GM18511 (cell line): Measurements from ENCODE around the gene TMEM141.
A peak's percentile ranks its signal among the peaks of the same experiment; 100 is the strongest.
"Not testable (repeated sequence)": the region's sequence is repeated elsewhere in the genome, so short reads cannot be mapped to it uniquely, and the experiment has no call there.

Experiments used
- ATAC-seq: cut with Tn5 transposase; IDR thresholded peaks from one replicate; pipeline ENCODE4 v1.9.1; 2021; ENCODE audit warnings: mild to moderate bottlenecking, moderate library complexity; ENCODE audit not compliant: unreplicated experiment

TMEM141 gene

GRCh38 chr9:136831002-136831719 lies 40.0 kb downstream of the TMEM141 start:
- ATAC-seq = no peak

GRCh38 chr9:136831720-136832104 lies 40.6 kb downstream of the TMEM141 start:
- ATAC-seq = no peak

- no peak for ATAC-seq
Measured at GRCh38 chr9:136832581-136832980, 41.4 kb downstream of the TMEM141 start.

DNA sequence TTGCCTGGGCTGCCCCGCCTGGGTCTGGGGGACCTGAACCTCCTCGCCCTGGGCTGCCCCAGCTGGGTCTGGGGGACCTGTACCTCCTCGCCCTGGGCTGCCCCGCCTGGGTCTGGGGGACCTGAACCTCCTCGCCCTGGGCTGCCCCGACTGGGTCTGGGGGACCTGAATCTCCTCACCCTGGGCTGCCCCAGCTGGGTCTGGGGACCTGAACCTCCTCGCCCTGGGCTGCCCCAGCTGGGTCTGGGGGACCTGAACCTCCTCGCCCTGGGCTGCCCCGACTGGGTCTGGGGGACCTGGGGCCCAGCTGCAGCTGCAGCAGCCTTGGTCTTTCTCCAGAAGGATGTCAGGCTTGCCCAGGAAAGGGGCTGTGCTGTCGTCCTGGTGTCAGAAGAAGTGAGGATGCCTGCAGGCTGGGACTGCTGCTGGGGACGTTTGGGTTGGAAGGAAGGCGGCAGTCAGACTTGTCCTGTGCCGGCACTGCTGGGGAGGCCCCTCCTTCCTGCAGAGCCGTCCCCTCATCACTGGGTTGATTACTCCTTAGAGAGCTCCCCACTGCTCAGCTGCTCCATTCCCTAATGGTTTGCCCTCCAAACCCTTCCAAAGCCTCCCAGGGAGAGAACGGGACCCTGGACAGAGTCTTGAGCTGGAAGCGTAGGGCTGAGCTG lies 42.4 kb downstream of the TMEM141 start:
- not testable (repeated sequence) for ATAC-seq

DNA sequence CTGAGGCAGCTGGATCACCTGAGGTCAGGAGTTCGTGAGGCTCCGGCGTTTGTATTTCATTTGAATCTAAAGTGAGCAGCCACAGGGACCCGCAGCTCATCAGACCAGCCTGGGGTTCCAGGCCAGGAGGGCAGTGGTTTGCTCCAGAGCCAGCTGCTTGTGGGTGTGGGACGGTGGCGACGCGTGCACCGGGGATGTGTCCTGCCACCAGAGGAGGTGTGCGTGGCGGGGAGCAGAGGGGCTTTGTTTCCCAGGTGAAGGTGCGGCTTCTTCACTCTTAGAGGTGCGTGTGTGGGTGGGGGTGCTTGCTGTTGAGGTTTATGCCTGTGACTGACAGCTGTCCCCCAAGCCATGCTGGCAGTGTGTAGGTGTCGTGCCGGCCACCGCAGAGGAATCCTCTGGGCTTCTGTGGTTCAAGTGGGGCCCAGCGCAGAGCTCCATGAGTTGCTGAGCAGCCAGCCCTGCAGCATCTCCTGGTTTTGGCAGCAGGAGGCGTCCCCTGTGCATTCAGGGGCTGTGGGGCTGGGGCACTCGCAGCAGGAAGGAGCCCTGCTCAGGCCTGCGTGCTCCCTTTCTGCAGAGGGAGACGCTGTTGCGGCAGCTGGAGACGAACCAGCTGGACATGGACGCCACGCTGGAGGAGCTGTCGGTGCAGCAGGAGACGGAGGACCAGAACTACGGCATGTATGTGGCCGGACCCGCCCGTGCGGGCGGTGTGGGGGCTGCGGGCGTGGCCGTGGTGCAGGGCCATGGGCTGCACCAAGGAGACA lies 44.2 kb downstream of the TMEM141 start:
- ATAC-seq = no peak

GRCh38 chr9:136835932-136836904 lies 45.1 kb downstream of the TMEM141 start:
- no peak for ATAC-seq

DNA sequence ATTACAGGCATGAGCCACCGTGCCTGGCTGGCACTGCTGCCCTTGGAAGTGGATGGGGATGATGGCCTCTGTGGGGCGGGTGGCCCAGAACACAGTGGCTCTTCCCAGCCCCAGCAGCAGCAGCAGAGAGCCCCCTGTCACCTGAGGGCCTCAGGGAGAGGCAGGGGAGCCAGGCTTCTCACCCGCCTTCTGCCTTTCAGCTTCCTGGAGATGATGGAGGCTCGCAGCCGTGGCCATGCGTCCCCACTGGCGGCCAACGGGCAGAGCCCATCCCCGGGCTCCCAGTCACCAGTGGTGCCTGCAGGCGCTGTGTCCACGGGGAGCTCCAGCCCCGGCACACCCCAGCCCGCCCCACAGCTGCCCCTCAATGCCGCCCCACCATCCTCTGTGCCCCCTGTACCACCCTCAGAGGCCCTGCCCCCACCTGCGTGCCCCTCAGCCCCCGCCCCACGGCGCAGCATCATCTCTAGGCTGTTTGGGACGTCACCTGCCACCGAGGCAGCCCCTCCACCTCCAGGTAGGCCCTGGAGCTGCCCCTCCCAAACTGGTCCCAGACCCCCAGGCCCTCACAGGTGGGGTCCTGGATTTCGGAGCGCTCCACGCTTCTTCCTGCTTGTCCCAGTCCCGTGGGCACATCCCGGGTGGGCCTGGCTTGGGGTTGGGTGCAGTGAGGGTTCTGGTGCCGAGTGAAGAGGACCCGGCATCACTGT lies 46.2 kb downstream of the TMEM141 start:
- ATAC-seq = no peak

DNA sequence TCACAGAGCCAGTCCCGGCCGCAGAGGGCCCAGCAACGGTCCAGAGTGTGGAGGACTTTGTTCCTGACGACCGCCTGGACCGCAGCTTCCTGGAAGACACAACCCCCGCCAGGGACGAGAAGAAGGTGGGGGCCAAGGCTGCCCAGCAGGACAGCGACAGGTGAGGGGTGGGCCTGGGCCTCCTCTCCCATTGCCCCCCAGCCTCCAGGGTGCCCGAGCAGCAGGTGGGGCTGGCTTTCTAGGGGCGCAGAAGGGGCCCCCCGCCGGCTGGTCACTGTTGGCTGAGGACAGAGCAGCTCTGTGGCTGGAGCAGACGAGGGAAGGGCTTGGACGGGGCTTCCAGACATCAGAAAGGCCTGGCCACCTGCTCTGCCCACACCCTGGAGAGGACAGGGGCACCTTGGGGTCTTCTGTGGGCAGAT lies 46.7 kb downstream of the TMEM141 start:
- ATAC-seq = not testable (repeated sequence)

- no peak for ATAC-seq
Measured at GRCh38 chr9:136838314-136839228, 47.4 kb downstream of the TMEM141 start.

DNA sequence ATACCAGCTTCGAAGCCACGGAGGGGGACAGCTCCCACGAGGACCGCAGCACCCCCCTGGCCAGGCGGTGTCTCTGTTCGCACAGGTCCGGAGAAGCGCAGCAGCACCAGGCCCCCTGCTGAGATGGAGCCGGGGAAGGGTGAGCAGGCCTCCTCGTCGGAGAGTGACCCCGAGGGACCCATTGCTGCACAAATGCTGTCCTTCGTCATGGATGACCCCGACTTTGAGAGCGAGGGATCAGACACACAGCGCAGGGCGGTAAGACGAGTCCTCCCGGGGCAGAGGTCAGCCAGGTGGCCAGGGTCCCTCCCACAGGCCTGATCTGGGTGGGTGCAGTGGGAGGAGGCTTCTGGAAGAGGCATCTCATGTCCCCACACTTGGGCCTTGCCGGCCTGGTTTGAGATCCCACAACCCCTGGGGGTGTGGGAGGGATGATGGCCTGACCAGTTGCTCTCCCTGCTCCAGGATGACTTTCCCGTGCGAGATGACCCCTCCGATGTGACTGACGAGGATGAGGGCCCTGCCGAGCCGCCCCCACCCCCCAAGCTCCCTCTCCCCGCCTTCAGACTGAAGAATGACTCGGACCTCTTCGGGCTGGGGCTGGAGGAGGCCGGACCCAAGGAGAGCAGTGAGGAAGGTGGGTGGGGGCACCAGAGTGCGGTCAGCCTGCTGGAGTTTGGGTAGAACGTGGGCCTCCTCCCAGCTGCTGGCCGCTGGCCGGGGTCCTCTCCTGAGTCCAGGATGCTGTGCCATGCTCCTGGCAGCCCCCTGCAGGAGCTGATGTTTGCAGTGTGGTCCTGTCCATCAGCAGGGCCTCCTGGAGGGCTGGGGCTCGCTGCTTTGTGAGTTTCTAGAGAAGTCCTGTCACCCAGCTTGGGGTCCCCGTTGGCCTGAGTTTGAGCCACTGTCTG lies 48.3 kb downstream of the TMEM141 start:
- ATAC-seq = no peak

GRCh38 chr9:136840140-136840876 lies 49.2 kb downstream of the TMEM141 start:
- ATAC-seq = no peak

DNA sequence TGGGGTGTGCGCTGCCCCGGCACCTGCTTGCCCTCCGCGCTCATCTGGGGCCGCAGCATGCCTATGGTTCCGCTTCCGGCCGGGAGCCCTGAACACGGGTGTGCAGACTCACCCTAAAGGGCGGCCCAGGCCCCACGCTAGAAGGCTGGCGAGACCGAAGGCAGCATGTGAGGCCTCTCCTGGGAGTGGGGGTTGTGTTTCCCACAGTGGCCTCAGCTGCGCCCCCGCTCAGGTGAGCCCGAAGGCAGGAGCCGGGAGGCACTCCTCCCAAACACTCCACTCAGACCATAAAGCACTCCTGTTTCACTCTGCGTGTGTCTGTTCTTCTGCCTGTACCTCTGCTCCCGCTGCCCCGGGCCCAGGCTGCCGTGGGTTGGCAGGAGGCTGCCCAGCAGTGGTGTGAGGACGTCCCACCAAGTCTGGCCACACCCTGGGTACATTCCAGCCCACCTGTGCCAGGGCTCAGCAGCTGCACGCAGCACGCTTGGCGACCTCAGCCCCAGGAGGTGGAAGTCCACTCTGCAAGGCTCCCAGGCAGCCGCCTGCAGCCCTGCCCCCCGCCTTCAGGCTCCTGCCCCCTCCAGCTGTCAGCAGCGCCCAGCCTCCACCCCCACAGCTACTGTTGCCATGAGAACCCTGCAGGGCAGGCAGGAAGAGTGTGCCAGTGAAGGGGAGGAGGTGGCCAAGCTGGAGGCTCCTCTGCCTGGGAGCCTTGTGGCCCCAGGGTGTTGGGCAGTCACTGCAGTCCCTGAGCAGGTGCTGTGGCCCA lies 49.9 kb downstream of the TMEM141 start:
- ATAC-seq = no peak

- not testable (repeated sequence) for ATAC-seq
Measured at GRCh38 chr9:136841646-136842379, 50.7 kb downstream of the TMEM141 start.

- ATAC-seq = peak; percentile 75
Measured at GRCh38 chr9:136842380-136842948, 51.3 kb downstream of the TMEM141 start, which contains the start of gene AJM1. Gene AJM1, plus strand, starts transcription at chr9:136842478. Its CDS starts 1,937 bp downstream, at chr9:136844415.
